ENCODE data around the gene KRT25.

KRT25 gene

GRCh38 chr17:40779181-40779909 lies 24.2 kb upstream of the KRT25 start:
- Histone ChIP-seq H3K36me3 (no peaks in the 10 kb centered on the region), H3K27me3 (peaks cover 91% of the 10 kb centered on the region), H3K4me3 (ENCODE audit: low read depth, low read length) (no peak overlapping the region), H3K4me1 (no peaks in the 10 kb centered on the region), H3K9me3 (no peaks in the 10 kb centered on the region)
- no peak for TF ChIP-seq CTCF (IDR thresholded peaks at IDR 0.05; ENCODE audit: low read depth, low read length)
- peak; percentile 28 for DNase-seq

GRCh38 chr17:40778461-40778860 lies 23.3 kb upstream of the KRT25 start:
- Histone ChIP-seq H3K9me3 (no peaks in the 10 kb centered on the region), H3K4me1 (no peaks in the 10 kb centered on the region), H3K36me3 (no peaks in the 10 kb centered on the region), H3K27me3 (peaks cover 95% of the 10 kb centered on the region), H3K4me3 (ENCODE audit: low read depth, low read length) (no peak overlapping the region)
- no peak for DNase-seq
- no peak for TF ChIP-seq CTCF (IDR thresholded peaks at IDR 0.05; ENCODE audit: low read depth, low read length)

GRCh38 chr17:40777971-40778370 lies 22.8 kb upstream of the KRT25 start:
- no peaks in the 10 kb centered on the region for H3K36me3 ChIP-seq
- H3K4me3 ChIP-seq (ENCODE audit: low read depth, low read length): no peak overlapping the region
- TF ChIP-seq CTCF (IDR thresholded peaks at IDR 0.05; ENCODE audit: low read depth, low read length): no peak
- no peak for DNase-seq
- no peaks in the 10 kb centered on the region for H3K9me3 ChIP-seq
- H3K4me1 ChIP-seq: no peaks in the 10 kb centered on the region
- H3K27me3 ChIP-seq: peaks cover 95% of the 10 kb centered on the region

GRCh38 chr17:40777459-40777858 lies 22.3 kb upstream of the KRT25 start:
- Histone ChIP-seq H3K4me1 (no peaks in the 10 kb centered on the region), H3K9me3 (no peaks in the 10 kb centered on the region; the same call in 1 of the 2 replicates), H3K27me3 (peaks cover 96% of the 10 kb centered on the region), H3K36me3 (no peaks in the 10 kb centered on the region), H3K4me3 (ENCODE audit: low read depth, low read length) (no peak overlapping the region)
- no peak for DNase-seq
- no peak for TF ChIP-seq CTCF (IDR thresholded peaks at IDR 0.05; ENCODE audit: low read depth, low read length)

GRCh38 chr17:40775945-40776344 lies 20.8 kb upstream of the KRT25 start:
- no peak for DNase-seq
- no peaks in the 10 kb centered on the region; the same call in 1 of the 2 replicates for H3K9me3 ChIP-seq
- no peaks in the 10 kb centered on the region for H3K36me3 ChIP-seq
- no peaks in the 10 kb centered on the region for H3K4me1 ChIP-seq
- TF ChIP-seq CTCF (IDR thresholded peaks at IDR 0.05; ENCODE audit: low read depth, low read length): no peak
- H3K27me3 ChIP-seq: peaks cover 99% of the 10 kb centered on the region
- H3K4me3 ChIP-seq (ENCODE audit: low read depth, low read length): no peak overlapping the region

- no peaks in the 10 kb centered on the region for H3K4me1 ChIP-seq
- TF ChIP-seq CTCF (IDR thresholded peaks at IDR 0.05; ENCODE audit: low read depth, low read length): no peak
- H3K9me3 ChIP-seq: no peaks in the 10 kb centered on the region; the same call in 1 of the 2 replicates
- no peak within 1 kb of the TSS for H3K4me3 ChIP-seq (ENCODE audit: low read depth, low read length)
- H3K27me3 ChIP-seq: peaks cover 86% of the 10 kb centered on the region
- DNase-seq: no peak
- no peaks in the 10 kb centered on the region for H3K36me3 ChIP-seq
These were observed 17.0 kb upstream of the KRT25 start, which contains the start of gene KRT26 for GRCh38 chr17:40772101-40772500. Gene KRT26, minus strand, starts transcription at chr17:40772201. Its CDS starts 88 bp downstream, at chr17:40772113.

Data from BE2C (cell line).